Hematopoietic multipotent progenitor cell treated with erythropoietin and hydrocortisone succinate and interleukin-3 and kit ligand, for 6 days (in vitro differentiated cells): Measurements from ENCODE around the gene DIS3L2.

Experiments used
- DNase-seq: peaks from one replicate; pipeline ENCODE4 v3.0.0-alpha.2; 2015

DIS3L2 gene

GRCh38 chr2:232237464-232237863 lies 276.0 kb downstream of the DIS3L2 start:
- no peak for DNase-seq

GRCh38 chr2:232238108-232238507 lies 276.6 kb downstream of the DIS3L2 start:
- DNase-seq, result no peak

- DNase-seq, result no peak
These were observed 277.1 kb downstream of the DIS3L2 start for GRCh38 chr2:232238596-232238995.

GRCh38 chr2:232239951-232240681 lies 278.6 kb downstream of the DIS3L2 start:
- no peak for DNase-seq

- DNase-seq, result no peak
These were observed 279.4 kb downstream of the DIS3L2 start for GRCh38 chr2:232240906-232241305.

- DNase-seq, result no peak
These were observed 280.8 kb downstream of the DIS3L2 start for GRCh38 chr2:232242316-232242715.

- no peak for DNase-seq
These were observed 283.6 kb downstream of the DIS3L2 start for GRCh38 chr2:232245111-232245510.

- no peak for DNase-seq
These were observed 284.7 kb downstream of the DIS3L2 start for GRCh38 chr2:232246245-232246644.

- DNase-seq, result no peak
These were observed 287.6 kb downstream of the DIS3L2 start for GRCh38 chr2:232249096-232249495.

GRCh38 chr2:232250246-232251175 lies 289.0 kb downstream of the DIS3L2 start:
- DNase-seq, result no peak

- no peak for DNase-seq
These were observed 293.5 kb downstream of the DIS3L2 start for GRCh38 chr2:232255033-232255432.

GRCh38 chr2:232260075-232260474 lies 298.6 kb downstream of the DIS3L2 start:
- no peak for DNase-seq

GRCh38 chr2:232261776-232262175 lies 300.3 kb downstream of the DIS3L2 start:
- no peak for DNase-seq

- no peak for DNase-seq
These were observed 301.8 kb downstream of the DIS3L2 start for GRCh38 chr2:232263295-232263694.

- DNase-seq, result no peak
These were observed 302.6 kb downstream of the DIS3L2 start for GRCh38 chr2:232264081-232264480.

- DNase-seq, result no peak
These were observed 303.8 kb downstream of the DIS3L2 start for GRCh38 chr2:232265329-232265728.

GRCh38 chr2:232268636-232269165 lies 307.2 kb downstream of the DIS3L2 start:
- DNase-seq, result no peak

- DNase-seq, result no peak
These were observed 308.4 kb downstream of the DIS3L2 start for GRCh38 chr2:232269867-232270266.

- no peak for DNase-seq
These were observed 312.6 kb downstream of the DIS3L2 start for GRCh38 chr2:232273903-232274643.

GRCh38 chr2:232275670-232276069 lies 314.2 kb downstream of the DIS3L2 start:
- no peak for DNase-seq

GRCh38 chr2:232276084-232276732 lies 314.7 kb downstream of the DIS3L2 start:
- peak; percentile 19 for DNase-seq

GRCh38 chr2:232276733-232277313 lies 315.3 kb downstream of the DIS3L2 start:
- DNase-seq, result no peak
